ENCODE measurements around the gene NDRG2.
"Not testable (repeated sequence)": the region's sequence is repeated elsewhere in the genome, so short reads cannot be mapped to it uniquely, and the experiment has no call there.

The NDRG2 gene

DNA sequence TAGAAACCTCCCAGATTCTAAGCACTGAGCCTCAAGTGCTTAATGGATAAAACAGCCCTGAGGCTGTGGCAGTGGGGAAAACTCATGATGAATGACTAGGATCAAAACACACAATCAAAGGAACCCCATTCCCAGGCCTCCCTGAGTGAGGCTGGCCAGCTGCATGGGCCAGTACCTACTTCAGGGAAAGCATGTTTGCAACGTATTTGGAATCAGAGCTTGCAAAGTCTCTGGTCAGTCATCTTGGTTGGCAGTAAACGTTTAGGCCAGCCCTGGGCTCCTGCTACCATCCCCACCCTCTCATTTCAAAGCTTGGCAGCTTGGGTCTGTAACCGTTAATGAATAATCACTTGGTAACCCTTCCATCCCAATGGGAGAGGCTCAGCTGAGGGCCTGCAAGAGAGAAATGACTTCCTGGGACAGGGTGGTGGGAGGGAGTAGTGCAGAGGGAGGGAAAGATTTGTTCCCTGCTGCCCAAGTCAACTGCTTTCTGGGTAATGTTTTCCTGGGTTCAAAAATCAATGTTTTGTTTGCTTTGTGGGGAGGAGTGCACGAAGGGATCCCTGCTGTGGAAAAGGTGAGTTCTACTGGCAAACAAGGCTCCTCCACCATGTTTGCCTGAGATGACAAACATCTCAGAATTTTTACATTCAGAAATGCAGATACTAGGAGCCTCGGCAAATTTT lies 30.7 kb upstream of the NDRG2 start:
- no peak for DNase-seq

DNA sequence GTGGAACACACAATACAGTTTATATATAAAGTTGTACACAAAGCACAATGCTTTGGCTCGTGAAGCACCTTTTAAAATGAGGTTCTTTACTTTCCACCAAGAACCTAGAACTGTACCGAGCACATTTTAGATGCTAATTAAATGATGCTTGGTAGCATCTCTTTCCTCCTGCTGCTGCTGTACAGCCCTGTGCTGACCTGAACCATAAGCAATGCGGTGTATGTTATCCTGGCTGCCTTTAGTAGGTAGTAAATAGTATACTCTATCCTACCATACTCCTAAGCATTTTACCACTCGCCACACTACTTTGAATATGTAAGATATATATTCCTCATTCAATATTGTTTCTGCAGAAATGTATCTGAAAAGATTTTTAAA lies 29.9 kb upstream of the NDRG2 start:
- DNase-seq = no peak

DNA sequence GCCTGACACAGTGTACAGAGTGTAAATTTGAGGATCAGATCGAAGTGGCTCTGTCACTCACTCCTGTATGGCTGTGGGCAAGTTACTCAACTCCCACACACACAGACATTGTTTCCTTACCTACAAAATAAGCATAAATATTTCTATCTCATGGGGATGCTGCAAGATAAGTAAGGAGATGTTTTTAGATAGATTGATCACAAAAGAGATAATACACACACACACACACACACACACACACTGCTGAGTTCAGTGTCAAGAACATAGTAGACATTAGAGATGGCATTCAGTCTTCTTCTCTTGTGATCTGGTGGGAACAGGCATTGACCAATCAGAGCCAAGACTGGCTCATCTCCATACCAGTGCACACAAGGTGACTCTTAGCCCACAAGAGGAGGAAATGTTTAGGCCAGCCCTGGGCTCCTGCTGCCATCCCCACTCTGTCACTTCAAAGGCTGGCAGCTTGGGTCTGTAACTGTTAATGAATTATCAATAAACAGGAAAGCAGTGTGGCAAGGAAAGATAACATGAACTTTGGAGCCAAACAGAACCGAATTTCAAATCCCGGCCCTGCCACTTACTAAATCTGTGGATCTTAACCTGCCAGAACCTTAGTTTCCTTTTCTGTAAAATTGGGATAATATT lies 29.4 kb upstream of the NDRG2 start:
- DNase-seq = no peak

DNA sequence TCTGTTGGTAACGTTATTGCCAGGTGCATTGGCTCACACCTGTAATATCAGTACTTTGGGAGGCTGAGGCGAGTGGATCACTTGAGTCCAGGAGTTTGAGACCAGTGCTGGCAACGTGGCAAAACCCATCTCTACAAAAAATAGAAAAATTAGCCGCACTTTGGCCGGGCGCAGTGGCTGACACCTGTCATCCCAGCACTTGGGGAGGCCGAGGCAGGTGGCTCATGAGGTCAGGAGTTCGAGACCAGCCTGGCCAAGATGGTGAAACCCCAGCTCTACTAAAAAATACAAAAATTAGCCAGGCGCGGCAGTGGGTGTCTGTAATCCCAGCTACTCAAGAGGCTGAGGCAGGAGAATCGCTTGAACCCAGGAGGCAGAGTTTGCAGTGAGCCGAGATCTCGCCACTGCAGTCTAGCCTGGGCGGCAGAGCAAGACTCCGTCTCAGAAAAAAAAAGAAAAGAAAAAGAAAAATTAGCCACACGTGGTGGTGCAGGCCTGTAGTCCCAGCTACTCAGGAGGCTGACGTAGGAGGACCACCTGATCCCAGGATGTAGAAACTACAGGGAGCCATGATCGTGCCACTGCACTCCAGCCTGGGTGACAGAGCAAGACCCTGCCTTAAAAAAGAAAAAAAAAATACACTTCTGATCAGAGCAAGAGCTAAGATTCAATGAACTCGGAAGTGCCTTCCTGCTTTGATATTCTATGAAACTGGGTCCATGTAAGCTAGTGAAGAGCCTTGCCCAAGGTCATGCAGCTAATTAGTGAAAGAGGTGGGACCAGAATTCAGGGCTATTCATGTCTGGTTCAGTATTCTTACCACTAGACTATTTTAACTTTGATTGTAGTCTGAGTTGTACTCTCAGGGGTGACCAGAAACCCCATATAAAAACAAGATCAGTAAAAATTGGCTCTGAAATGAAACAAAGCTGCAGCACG lies 28.6 kb upstream of the NDRG2 start:
- DNase-seq = no peak

DNA sequence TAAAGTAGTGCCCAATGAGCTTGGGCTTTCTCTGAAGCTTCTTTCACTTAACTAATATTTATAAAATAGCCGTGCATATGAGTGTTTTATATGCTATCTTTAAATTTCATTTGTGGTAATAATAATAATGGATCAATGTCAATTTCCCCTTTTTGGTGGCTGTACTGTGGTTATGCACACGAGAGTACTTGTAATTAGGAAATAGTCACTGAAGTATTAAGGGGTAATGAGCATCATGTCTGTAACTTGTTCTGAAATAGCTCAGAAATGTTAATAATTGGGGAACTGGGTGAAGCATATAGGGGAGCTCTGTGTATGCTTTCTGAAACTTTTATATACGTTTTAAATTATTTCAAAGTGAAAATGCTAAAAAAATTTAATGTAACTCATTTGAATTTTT lies 25.7 kb upstream of the NDRG2 start:
- DNase-seq = no peak

DNA sequence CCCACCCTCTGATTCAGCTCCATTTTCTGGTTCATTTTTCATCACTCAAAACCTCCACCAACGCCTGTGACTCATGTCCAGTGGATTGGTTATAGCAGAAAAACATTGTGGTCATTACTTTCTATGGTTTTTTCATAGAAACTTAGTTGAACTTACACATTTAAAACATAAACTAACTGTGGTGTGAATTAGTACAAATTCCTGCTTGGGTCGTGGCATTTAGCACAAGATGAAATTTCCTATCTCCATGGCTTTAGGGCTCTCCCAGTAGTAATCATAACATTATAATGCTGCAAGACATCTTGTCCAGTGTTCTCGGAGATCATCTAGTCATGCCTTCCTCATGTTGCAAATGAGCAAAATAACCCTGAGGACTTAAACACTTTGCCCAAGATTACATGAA lies 24.4 kb upstream of the NDRG2 start:
- DNase-seq = no peak

DNA sequence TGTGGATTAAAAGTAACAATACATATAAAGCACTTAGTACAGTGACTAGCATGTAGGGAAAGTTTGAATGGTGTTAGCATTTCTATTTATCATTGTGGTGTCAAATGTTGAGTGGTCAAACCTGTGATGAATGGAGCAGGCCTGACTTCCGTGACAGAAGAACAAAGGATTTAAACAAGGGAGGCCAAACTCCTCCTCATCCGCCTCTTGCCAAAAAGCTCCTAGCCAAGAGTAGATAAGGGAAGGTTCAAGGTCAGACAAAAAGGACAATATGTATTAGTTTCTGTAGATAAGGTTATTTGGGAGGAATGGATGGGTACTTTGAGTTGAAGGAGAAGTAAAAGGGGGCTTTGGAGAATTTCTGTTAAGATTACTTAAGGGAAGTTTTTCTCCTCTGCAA lies 23.8 kb upstream of the NDRG2 start:
- no peak for DNase-seq

DNA sequence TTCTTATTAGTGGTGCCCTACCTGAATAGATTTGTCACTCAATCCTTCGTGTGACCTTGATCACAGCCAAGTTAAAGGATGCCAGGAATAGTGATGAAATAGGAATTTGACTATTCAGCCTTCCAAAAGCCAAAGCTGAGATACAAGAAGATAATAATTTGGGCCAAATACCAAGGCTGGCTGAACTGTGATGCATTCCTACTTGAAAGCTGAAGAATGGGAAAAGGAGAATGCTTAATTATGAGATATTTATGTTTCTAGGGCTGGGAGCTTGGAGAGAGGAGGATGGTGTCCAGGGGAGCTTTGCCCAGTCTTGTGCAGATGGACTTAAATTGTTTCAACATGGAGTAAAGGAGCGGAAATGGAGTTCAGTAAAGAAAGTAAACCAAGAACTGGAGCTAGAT lies 22.5 kb upstream of the NDRG2 start:
- DNase-seq = no peak

DNA sequence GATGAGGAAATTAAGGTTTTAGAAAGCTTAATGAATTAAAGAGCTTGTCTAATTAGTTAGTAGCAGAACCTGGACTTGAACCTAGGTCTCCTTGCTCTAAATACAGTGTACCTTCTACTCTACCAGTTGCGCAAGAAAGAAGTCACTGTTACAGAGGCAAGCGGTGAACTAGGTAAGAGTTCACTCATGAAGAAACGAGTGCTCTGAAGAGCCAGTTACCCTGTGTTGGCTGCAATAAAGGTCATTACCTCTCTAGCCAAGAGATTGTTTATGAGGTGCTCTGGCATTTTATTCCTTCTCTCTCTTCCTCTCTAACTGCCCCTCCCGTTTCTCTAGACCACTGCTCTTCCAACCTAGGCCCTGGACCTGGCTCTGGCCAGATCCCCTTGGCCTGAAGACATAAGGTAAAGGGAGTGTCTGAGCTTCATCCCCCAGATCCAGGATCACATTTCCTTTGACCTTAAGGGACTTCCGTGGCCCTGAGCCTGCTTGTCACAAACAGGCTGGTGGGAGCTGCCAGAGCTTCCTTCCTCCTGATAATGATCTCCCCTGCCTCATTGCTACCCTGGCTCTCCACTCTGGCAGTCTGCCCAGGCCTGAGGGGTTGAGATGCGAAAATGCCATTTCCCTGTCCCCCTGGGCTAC lies 19.2 kb upstream of the NDRG2 start:
- peak; percentile 23 for DNase-seq

DNA sequence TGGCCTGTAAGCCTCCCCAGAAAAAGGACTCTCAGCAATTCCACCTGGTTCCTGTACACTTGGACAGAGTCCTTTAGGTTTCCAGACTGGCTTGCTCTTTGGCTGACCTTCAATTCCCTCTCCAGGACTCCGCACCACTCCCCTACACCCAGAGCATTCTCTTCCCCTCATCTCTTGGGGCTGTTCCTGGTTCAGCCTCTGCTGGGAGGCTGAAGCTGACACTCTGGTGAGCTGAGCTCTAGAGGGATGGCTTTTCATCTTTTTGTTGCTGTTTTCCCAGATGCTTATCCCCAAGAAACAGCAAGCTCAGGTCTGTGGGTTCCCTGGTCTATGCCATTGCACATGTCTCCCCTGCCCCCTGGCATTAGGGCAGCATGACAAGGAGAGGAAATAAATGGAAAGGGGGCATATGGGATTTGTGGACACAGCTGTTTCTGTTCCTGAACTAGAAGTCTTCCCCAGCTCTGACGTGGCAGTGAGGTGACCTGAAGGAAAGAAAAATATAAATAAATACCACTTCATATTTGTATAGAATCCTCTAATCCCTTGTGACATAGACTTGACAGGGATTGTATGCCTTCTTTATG lies 18.6 kb upstream of the NDRG2 start:
- no peak for DNase-seq

DNA sequence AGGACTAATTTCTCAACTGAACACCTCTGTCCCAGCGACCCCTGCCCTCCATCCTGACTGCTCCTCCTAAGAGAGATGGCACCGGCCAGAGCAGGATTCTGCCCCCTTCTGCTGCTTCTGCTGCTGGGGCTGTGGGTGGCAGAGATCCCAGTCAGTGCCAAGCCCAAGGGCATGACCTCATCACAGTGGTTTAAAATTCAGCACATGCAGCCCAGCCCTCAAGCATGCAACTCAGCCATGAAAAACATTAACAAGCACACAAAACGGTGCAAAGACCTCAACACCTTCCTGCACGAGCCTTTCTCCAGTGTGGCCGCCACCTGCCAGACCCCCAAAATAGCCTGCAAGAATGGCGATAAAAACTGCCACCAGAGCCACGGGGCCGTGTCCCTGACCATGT lies 18.1 kb upstream of the NDRG2 start:
- no peak for DNase-seq

DNA sequence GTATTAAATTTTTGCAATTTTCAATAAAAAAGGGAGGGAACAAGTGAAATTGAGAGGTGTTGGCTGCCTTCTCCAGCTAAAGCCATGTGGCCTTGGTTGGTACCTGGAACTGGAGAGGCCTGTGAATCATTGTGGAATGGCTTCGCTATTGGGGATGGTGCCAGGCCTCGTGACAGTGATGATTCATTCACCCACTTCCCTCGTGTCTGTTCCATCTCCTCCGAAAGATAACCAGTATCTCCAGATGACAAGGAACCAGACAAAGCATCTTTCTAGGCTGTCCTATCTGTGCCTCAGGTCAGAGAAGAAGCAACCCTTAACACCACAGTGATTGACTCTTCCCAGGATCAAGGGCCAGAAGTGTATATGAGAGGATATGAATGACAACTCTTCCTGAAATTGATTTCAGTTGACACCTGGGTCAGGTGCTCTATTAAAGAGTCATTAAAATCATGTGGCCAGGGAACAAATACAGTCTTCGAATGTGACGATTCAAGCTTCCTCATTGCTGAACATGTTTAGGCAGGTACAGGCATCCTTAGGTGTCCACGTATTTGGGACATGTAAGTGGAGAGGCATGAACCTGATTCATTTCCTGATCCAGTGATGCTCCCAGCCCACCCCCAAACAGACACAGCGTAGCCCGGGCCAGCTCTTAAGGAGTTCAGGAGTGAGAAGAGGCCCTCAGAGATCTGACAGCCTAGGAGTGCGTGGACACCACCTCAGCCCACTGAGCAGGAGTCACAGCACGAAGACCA lies 17.0 kb upstream of the NDRG2 start, which contains the start of gene RNASE7:
Gene RNASE7 (plus strand): TSS at position 687 of the 758 bp plus-strand sequence. CDS start 631 bp downstream, outside the sequence.
- no peak for DNase-seq

DNA sequence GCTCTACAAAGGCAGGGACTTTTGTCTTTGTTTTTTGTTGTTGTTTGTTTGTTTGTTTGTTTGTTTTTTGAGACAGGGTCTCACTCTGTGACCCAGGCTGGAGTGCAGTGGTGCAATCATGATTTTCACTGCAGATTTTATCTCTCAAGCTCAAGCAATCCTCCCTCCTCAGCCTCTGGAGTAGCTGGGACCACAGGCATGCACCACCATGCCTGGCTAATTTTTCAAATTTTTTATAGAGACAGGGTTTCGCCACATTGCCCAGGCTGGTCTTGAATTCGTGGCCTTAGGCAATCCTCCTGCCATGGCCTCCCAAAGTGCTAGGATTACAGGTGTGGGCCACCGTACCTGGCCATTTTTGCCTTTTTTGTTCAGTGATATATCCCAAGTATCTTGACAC lies 16.1 kb upstream of the NDRG2 start:
- not testable (repeated sequence) for DNase-seq

DNA sequence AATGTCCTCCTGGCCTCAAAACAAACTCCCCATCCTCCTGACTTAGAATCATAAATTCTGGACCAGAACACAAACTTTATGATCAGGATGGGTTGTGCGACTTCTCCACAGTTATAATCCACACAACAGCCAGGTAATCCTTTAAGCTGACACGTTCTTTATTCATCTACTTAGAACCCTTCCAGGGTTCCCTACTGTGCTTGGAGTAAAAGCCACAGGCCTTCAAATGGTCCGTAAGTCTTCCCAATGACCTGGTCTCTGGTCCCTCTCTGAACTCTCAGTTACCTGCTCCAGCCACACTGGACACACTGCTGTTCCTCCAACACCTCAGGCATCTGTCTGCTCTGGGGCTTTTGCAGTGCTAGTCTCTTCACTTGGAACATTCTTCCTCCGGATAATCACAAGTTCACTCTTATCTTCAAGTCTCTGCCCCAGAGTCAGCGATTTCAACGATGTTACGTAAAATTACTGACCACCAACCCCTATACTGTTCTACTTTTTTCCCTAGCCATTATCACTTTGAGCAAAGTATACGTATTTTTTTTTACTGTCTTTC lies 15.6 kb upstream of the NDRG2 start:
- DNase-seq = no peak

DNA sequence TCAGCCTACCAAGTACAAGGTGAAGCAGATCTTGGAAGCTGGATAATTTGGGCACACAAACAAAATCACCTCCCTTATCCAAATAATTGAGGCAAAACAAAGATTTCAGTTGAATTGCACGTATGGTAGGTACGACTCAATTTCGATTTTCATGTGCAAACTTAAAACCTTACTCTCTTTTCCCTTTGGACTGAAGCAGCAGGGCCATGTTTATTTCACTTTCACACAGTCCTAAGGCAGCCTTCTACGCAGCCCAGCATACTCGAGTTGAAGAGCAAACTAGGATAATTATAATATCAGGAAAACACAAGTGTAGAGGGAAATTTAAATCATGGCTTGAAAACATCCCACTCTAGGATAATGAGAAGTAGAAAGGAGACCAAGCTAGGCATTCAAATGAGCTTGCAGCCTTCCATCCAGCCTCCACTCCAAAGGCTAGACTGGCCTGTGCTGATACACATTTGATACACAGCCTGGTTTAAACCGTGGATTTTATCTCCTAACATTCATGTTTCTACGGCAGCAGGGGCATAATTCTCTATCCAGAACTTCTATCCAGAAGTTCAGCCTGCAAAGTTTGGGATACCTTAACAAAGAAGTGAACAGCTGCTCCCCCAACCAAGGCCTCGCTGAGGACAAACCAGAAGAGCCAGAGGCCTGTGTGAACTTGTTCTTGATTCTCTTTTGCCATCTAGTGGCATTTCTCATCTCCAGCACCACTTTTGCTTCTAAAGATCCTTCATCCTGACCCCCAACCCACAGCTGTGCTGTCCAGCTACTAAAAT lies 14.9 kb upstream of the NDRG2 start:
- DNase-seq = peak; percentile 76

DNA sequence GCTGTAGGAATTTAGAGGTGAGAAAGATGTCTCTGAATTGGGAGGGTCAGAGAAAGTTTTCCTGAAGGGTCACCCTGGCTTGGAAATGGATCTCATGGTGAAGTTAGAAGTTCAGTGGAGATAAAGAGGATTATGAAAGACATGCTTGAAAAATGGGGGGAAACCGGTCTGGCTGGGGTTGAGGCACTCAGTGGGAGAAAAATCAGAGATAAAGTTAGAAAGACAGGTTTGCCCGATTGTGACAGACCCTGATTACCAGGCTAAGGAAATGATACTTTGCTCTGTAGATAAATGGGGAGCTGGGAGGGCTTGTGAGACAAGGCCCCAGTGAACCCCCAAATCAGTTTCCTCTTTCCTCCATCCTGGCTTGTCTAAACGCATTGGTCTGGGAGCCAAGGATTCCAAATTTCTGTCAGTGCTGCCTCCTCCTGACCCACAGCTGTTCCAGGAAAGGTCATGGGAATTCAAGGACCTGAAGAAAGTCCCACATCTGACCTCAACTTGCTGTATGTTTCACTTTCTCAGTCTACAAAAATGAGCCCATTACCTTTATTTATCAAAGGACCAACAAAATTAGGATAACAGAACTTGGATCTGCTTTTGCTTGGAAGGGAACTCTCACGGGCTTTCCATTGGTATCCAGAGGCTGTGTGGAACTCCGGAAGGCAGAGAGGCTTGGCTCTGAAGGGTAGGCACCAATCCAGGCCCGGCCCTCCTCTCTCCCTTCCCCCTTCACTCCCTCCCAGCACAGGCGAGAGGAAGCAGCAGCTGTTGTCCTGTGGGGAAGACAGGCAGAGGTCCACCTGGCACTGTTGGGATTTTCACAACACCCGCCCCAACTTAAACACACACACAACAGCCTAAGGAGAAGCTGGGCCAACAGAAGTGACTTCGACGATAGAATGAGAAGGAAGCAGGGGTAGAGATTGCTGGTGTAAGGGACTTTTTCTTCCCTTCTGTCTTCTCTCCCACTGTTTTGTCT lies 13.9 kb upstream of the NDRG2 start:
- DNase-seq = peak; percentile 82

DNA sequence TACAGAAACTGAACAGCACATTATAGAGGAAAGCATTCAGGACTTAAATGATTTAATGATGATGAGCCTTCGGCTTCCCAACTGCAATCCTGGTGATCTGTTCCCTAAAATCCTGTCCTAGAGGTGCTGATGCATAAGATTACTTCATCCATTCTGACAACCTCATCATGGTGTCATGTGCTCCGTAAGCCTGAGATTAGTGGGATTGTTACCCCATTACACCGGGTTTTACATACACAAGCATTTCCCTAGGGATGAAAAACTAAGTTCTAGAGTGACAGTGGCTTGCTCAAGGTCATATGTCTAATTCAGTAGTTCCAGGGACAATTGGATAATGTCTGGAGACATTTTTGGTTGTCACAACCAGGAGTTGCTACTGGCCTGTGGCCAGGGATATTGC lies 12.3 kb upstream of the NDRG2 start:
- no peak for DNase-seq

DNA sequence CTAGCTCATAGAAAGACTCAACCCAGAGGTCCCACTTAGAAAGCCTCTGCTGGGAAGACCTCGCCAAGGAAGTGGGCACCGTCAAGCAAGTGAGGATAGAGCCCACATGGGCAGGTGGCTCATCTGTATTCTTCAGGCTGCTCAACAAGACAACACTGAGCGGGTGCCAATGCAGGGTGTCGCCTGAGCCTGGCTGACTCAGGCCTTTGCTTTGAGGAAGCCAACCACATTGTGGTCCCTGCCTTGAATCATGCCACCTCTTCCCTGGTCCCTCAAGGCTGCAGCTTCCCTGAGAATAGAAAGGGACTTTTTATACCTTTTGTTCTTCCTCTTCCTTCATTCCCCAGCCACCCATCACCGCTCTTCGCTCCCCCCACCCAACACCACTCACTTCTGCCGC lies 11.9 kb upstream of the NDRG2 start:
- no peak for DNase-seq

DNA sequence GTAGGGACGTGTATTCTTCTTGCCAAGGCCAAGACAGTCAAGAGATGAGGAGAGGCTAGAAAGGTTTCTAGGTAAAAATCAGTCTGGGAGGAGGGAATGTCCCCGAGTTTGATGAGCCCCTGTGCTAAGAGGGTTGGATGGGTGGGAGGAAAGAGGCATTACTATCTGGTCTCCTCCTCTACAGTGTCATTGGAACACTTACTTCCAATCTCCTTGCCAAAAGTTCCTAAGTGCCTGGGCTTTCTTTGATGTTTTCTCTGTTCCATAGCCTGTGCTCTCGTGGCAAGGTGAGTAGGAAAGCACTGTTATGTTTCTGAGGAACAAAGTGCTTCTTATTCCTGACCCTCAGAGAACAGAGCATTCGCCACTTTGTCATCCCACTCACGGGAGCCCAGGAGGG lies 9.8 kb upstream of the NDRG2 start, which contains the start of gene RNASE13:
Gene RNASE13 (minus strand): TSS at position 101 of the 400 bp plus-strand sequence. CDS start 519 bp downstream, outside the sequence.
- DNase-seq = no peak

All from NCI-H2171 treated with DMSO at 0.1 percent for 48 hours (cell line).